GM21737 (cell line): ENCODE measurements around the gene CCNA1.

Source experiments
- ATAC-seq: cut with Tn5 transposase; IDR thresholded peaks from one replicate; pipeline ENCODE4 v1.9.1; 2021; ENCODE audit warnings: mild to moderate bottlenecking, moderate library complexity; ENCODE audit not compliant: unreplicated experiment

Gene CCNA1

GRCh38 chr13:36450534-36450933 is 18.2 kb downstream of the CCNA1 start:
- ATAC-seq = no peak

- no peak for ATAC-seq
These were observed 21.2 kb downstream of the CCNA1 start for GRCh38 chr13:36453516-36453915.

- ATAC-seq = no peak
These were observed 21.8 kb downstream of the CCNA1 start for GRCh38 chr13:36454121-36454520.

DNA sequence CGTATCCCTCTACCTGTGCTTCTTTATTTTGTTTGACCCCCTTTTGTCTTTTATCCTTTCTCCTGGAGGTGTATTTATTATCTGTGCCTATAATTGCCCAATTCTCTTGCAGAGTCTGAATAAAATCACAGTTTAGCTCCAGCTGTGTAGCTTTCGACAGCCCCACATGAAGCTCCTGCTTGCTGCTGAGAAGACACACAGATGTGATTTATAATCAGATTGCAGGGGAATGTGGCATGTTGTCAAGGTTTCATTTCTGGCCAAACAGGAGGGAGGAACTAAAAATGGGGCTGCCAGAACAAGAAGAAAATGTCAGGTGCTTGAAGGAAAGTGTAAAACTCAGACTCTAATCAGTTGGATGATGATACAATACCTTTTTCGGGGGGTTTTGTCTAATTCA is 22.7 kb downstream of the CCNA1 start:
- ATAC-seq = no peak

DNA sequence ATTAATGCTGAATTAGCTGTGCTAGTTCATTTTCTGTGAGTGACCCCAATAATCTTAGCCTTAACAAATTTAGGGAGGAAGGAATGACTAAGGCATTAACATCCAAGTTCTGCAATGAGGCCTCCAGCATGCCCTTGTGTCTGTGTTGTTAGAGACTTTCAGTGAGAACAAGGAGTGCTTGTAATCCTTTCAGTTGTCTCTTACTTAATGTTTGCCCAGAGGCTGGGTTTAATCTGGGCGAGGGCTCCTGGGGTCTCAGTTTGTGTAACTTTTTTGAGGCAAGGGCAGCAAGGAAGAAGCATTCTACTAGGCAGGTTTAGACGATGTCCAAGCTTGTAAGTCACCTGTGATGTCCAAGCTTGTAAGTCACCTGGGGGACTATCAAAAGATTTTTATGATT is 24.3 kb downstream of the CCNA1 start:
- ATAC-seq = no peak

DNA sequence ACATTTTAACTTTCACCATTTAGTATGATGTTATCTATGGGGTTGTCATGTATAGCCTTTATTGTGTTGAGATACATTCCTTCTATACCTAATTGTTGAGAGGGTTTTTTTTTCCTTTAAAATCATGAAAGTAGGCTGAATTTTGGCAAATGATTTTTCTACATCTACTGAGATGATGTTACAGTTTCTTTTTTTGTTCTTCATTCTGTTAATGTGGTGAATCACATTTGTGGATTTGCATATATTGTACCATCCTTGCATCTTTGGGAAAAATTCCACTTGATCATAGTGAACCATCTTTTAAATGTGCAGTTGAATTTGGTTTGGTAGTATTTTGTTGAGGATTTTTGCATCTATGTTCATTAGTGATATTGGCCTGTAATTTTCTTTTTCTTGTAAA is 29.2 kb downstream of the CCNA1 start:
- no peak for ATAC-seq

GRCh38 chr13:36475468-36475867 is 43.2 kb downstream of the CCNA1 start:
- no peak for ATAC-seq

GRCh38 chr13:36476661-36477060 is 44.4 kb downstream of the CCNA1 start:
- no peak for ATAC-seq

- no peak for ATAC-seq
These were observed 48.6 kb downstream of the CCNA1 start for GRCh38 chr13:36480726-36481427.

- ATAC-seq = no peak
These were observed 57.8 kb downstream of the CCNA1 start for GRCh38 chr13:36490055-36490454.
